ENCODE data around the gene ZBTB49.

DNA sequence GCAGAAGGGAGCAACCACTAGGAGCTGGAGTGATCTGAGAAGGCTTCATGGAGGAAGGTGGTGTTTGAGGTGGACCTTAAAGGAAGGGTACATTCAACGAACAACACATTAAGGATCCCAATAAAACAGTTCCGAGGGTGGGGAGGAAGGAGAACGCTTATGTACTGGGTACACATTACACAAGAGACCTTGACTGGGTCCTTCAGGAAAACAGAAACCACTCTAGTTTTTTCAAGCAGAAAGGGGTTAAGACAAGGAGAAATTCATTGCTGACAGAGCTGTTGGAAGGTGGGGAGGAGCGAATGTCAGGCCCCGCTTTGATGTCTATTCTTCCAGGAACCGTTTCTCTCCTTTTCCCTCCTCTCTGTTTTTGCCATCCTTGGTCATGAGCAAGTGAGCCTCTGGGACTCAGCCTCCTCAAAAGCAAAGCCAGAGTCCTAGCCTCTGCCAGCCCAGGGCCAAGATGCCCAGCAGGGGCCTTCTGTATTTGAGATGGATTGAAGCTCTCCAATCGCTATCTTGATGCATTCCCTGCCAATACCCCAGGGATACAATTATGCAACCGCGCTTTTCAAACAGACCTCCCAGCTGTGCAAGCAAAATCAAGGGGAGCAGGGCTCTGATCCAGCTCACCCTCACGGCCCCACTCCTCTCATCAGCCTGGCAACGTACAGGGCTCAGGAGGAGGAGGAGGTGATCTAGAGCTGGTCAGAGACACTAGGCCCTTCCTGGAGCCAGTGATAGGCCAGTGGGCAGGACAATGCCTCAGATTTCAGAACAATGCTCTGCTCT is 48.4 kb downstream of the ZBTB49 start:
- TF ChIP-seq, protein P1, sequence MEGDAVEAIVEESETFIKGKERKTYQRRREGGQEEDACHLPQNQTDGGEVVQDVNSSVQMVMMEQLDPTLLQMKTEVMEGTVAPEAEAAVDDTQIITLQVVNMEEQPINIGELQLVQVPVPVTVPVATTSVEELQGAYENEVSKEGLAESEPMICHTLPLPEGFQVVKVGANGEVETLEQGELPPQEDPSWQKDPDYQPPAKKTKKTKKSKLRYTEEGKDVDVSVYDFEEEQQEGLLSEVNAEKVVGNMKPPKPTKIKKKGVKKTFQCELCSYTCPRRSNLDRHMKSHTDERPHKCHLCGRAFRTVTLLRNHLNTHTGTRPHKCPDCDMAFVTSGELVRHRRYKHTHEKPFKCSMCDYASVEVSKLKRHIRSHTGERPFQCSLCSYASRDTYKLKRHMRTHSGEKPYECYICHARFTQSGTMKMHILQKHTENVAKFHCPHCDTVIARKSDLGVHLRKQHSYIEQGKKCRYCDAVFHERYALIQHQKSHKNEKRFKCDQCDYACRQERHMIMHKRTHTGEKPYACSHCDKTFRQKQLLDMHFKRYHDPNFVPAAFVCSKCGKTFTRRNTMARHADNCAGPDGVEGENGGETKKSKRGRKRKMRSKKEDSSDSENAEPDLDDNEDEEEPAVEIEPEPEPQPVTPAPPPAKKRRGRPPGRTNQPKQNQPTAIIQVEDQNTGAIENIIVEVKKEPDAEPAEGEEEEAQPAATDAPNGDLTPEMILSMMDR (IDR thresholded peaks at IDR 0.05) = no peak
- TF ChIP-seq POLR2A (IDR thresholded peaks at IDR 0.05) = no peak
